ENCODE measurements around the gene LRCH1. TPM values are rescaled to one million over a fixed set of nuclear protein-coding genes. Genes with fewer than 3 reads are reported as not detected.

The LRCH1 gene
- total RNA-seq, 4 donors from 2014 or later = 54.3 to 72.2 (median 57.4) TPM

- ATAC-seq = no peak
- peaks cover 0 to 13% (median 5%) of the 10 kb centered on the region in 3 donors for H3K4me1 ChIP-seq
- no peak for TF ChIP-seq POLR2AphosphoS5 (IDR thresholded peaks at IDR 0.05)
- TF ChIP-seq POLR2A (IDR thresholded peaks at IDR 0.05) = no peak
- TF ChIP-seq EP300 (IDR thresholded peaks at IDR 0.05) = no peak
- TF ChIP-seq, protein P1, sequence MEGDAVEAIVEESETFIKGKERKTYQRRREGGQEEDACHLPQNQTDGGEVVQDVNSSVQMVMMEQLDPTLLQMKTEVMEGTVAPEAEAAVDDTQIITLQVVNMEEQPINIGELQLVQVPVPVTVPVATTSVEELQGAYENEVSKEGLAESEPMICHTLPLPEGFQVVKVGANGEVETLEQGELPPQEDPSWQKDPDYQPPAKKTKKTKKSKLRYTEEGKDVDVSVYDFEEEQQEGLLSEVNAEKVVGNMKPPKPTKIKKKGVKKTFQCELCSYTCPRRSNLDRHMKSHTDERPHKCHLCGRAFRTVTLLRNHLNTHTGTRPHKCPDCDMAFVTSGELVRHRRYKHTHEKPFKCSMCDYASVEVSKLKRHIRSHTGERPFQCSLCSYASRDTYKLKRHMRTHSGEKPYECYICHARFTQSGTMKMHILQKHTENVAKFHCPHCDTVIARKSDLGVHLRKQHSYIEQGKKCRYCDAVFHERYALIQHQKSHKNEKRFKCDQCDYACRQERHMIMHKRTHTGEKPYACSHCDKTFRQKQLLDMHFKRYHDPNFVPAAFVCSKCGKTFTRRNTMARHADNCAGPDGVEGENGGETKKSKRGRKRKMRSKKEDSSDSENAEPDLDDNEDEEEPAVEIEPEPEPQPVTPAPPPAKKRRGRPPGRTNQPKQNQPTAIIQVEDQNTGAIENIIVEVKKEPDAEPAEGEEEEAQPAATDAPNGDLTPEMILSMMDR (IDR thresholded peaks at IDR 0.05) = no peak
- no peak overlapping the region for H3K4me3 ChIP-seq
- no peaks in the 10 kb centered on the region for H3K9me3 ChIP-seq
- H3K36me3 ChIP-seq = no peaks in the 10 kb centered on the region
- no peak overlapping the region for H3K27ac ChIP-seq
- 60 to 63% methylated on average over 1 of the region's 1 CpG for WGBS, 2 donors (ENCODE audit: low coverage in 1 of 2)
- no peaks in the 10 kb centered on the region for H3K27me3 ChIP-seq
Observed at GRCh38 chr13:46801858-46802257, 248.9 kb downstream of the LRCH1 start.

Small RNA genes within 50 kb of the gene (small RNA-seq; reads per million reads assigned to genes)
- gene AL359880.1 = 0 reads per million in 4 donors

Other genes starting within 250 kb of the LRCH1 start
- 1 to 10 TPM; 1.5 to 6.8 (median 2.9) TPM for gene RUBCNL, start 165.9 kb upstream of the LRCH1 start, total RNA-seq
- gene ESD, start 244.0 kb downstream of the LRCH1 start, total RNA-seq = 100 to 1,000 TPM; 136 to 186 (median 166) TPM